HEK293 (cell line): ENCODE results near the gene DDC.
"Not testable (repeated sequence)": the region's sequence is repeated elsewhere in the genome, so short reads cannot be mapped to it uniquely, and the experiment has no call there.

ENCODE experiments used
- CTCF ChIA-PET: fragments of 350-600 bp; formaldehyde crosslinking; extraction: SDS; loops from one replicate; lab custom pipeline; 2021; ENCODE audit warnings: antibody characterized with exemption; lab: Yijun Ruan, JAX
- POLR2A ChIA-PET: fragments of 300-600 bp; formaldehyde crosslinking; extraction: SDS; loops from one replicate; lab custom pipeline; 2020; ENCODE audit warnings: antibody characterized with exemption, inconsistent platforms; lab: Yijun Ruan, JAX
- H3K27ac ChIP-seq: fragments of 200-500 bp; sonication (Bioruptor generic); 2 replicates; pipeline ENCODE4 v1.5.1; 2014; ENCODE audit warnings: low read depth, low read length, control low read depth, inconsistent platforms; ENCODE audit errors: extremely low read depth
- H3K36me3 ChIP-seq, 2 experiments: fragments of 200-500 bp in 1 of 2; sonication (Bioruptor generic) in 1 of 2; 1 replicate in 1 of 2; 2 replicates in 1 of 2; pipeline ENCODE4 v1.5.1; 2014 to 2017; ENCODE audit warnings: inconsistent platforms in 2 of 2, low read length in 2 of 2; ENCODE audit not compliant: control insufficient read depth in 2 of 2, insufficient read depth in 1 of 2
- H3K4me1 ChIP-seq: fragments of 200-500 bp; sonication (Bioruptor generic); 2 replicates; pipeline ENCODE4 v1.5.1; 2014; ENCODE audit warnings: mild to moderate bottlenecking, low read length, inconsistent platforms; ENCODE audit not compliant: control insufficient read depth, insufficient read depth
- H3K4me3 ChIP-seq: 2 replicates; pipeline ENCODE4 v1.5.1; 2011; ENCODE audit warnings: low read depth, mild to moderate bottlenecking, control low read depth, low read length, moderate library complexity
- H3K9me3 ChIP-seq: fragments of 200-500 bp; sonication (Bioruptor generic); 2 replicates; pipeline ENCODE4 v1.5.1; 2014; ENCODE audit warnings: low read depth, low read length, inconsistent platforms; ENCODE audit not compliant: control insufficient read depth, insufficient read depth
- HOXA7 ChIP-seq: sonication (generic); formaldehyde crosslinking; IDR thresholded peaks from 2 replicates; pipeline ENCODE4 v1.8.1; 2022; ENCODE audit warnings: missing genetic modification reagents, borderline replicate concordance
- KLF16 ChIP-seq: fragments of 450-650 bp; formaldehyde crosslinking; IDR thresholded peaks from 2 replicates; pipeline ENCODE4 v1.5.1; 2017; ENCODE audit warnings: missing biosample characterization, missing genetic modification characterization
- KLF17 ChIP-seq: fragments of 450-650 bp; formaldehyde crosslinking; IDR thresholded peaks from 2 replicates; pipeline ENCODE4 v1.5.1; 2016; ENCODE audit warnings: missing biosample characterization, missing genetic modification characterization
- OSR2 ChIP-seq: fragments of 450-650 bp; formaldehyde crosslinking; IDR thresholded peaks from 2 replicates; pipeline ENCODE4 v1.5.1; 2016; ENCODE audit warnings: missing biosample characterization, missing genetic modification characterization
- PRDM6 ChIP-seq: fragments of 450-650 bp; formaldehyde crosslinking; IDR thresholded peaks from 2 replicates; pipeline ENCODE4 v1.5.1; 2017; ENCODE audit warnings: missing biosample characterization, missing genetic modification characterization
- SETDB1 ChIP-seq: IDR thresholded peaks from one replicate; pipeline ENCODE4 v1.6.1; 2017; ENCODE audit warnings: mild to moderate bottlenecking, low read length, moderate library complexity, mixed read lengths; ENCODE audit not compliant: insufficient read length
- ZNF19 ChIP-seq: fragments of 450-650 bp; formaldehyde crosslinking; IDR thresholded peaks from 2 replicates; pipeline ENCODE4; 2016; ENCODE audit warnings: missing biosample characterization, missing genetic modification characterization, low read depth
- ZNF202 ChIP-seq: fragments of 450-650 bp; formaldehyde crosslinking; IDR thresholded peaks from 2 replicates; pipeline ENCODE4 v1.5.1; 2016; ENCODE audit warnings: missing biosample characterization, missing genetic modification characterization, borderline replicate concordance
- ZNF214 ChIP-seq: fragments of 450-650 bp; formaldehyde crosslinking; IDR thresholded peaks from 2 replicates; pipeline ENCODE4 v1.5.1; 2017; ENCODE audit warnings: missing biosample characterization, mild to moderate bottlenecking, missing genetic modification characterization, borderline replicate concordance
- ZNF426 ChIP-seq: fragments of 450-650 bp; formaldehyde crosslinking; IDR thresholded peaks from 2 replicates; pipeline ENCODE4 v1.5.1; 2017; ENCODE audit warnings: missing biosample characterization, missing genetic modification characterization, mild to moderate bottlenecking, inconsistent platforms, moderate library complexity
- ZNF513 ChIP-seq: fragments of 450-650 bp; IDR thresholded peaks from 2 replicates; pipeline ENCODE4 v1.5.1; 2018; ENCODE audit warnings: missing biosample characterization, missing genetic modification characterization
- ZNF529 ChIP-seq: fragments of 450-650 bp; formaldehyde crosslinking; IDR thresholded peaks from 2 replicates; pipeline ENCODE4 v1.5.1; 2017; ENCODE audit warnings: missing genetic modification characterization, missing biosample characterization; ENCODE audit not compliant: insufficient replicate concordance
- ZNF639 ChIP-seq: fragments of 450-650 bp; formaldehyde crosslinking; IDR thresholded peaks from 2 replicates; pipeline ENCODE4 v1.5.1; 2016; ENCODE audit warnings: missing biosample characterization, missing genetic modification characterization
- ZNF704 ChIP-seq: fragments of 450-650 bp; formaldehyde crosslinking; IDR thresholded peaks from 2 replicates; pipeline ENCODE4 v1.5.1; 2016; ENCODE audit warnings: missing biosample characterization, missing genetic modification characterization
- ZNF785 ChIP-seq: fragments of 450-650 bp; formaldehyde crosslinking; IDR thresholded peaks from 2 replicates; pipeline ENCODE4 v1.5.1; 2016; ENCODE audit warnings: missing biosample characterization, missing genetic modification characterization
- ZNF792 ChIP-seq: fragments of 450-650 bp; formaldehyde crosslinking; IDR thresholded peaks from 2 replicates; pipeline ENCODE4 v1.5.1; 2016; ENCODE audit warnings: missing biosample characterization, missing genetic modification characterization

DDC gene

GRCh38 chr7:50583295-50583694 lies 18.1 kb upstream of the DDC start:
- H3K27ac ChIP-seq, H3K4me3 ChIP-seq, POLR2A ChIA-PET, H3K9me3 ChIP-seq, H3K36me3 ChIP-seq, CTCF ChIA-PET: not testable (repeated sequence)
- peak; percentile 74 for TF ChIP-seq SETDB1
- TF ChIP-seq, all 188 proteins: peak for 1; not testable (repeated sequence) for 187
- not testable (repeated sequence) for H3K4me1 ChIP-seq

GRCh38 chr7:50582271-50582670 lies 17.1 kb upstream of the DDC start:
- H3K4me3 ChIP-seq, POLR2A ChIA-PET, CTCF ChIA-PET, H3K9me3 ChIP-seq, H3K27ac ChIP-seq, H3K4me1 ChIP-seq, H3K36me3 ChIP-seq: not testable (repeated sequence)

GRCh38 chr7:50580666-50581065 lies 15.5 kb upstream of the DDC start:
- POLR2A ChIA-PET, H3K4me1 ChIP-seq, H3K36me3 ChIP-seq, CTCF ChIA-PET, H3K4me3 ChIP-seq, H3K9me3 ChIP-seq, H3K27ac ChIP-seq: not testable (repeated sequence)

- TF ChIP-seq HOXA7 (CRISPR knock-in tag), result no peak
- no peak for TF ChIP-seq KLF17 (tag by site-specific recombination)
- TF ChIP-seq ZNF513 (tag by site-specific recombination), result no peak
- no peak for TF ChIP-seq ZNF214
- no peak for TF ChIP-seq ZNF426 (tag by site-specific recombination)
- no peak for TF ChIP-seq OSR2 (tag by site-specific recombination)
- TF ChIP-seq ZNF639, result no peak
- no peak for TF ChIP-seq ZNF704
- TF ChIP-seq ZNF792 (tag by site-specific recombination), result no peak
- no peak for TF ChIP-seq KLF16 (tag by site-specific recombination)
- TF ChIP-seq ZNF785 (tag by site-specific recombination), result no peak
- no peak for TF ChIP-seq PRDM6 (tag by site-specific recombination)
- TF ChIP-seq ZNF19 (tag by site-specific recombination), result no peak
- TF ChIP-seq ZNF529 (tag by site-specific recombination), result no peak
- no peak for TF ChIP-seq ZNF202 (tag by site-specific recombination)
- TF ChIP-seq, all 188 proteins: peak for 0
- no peak overlapping the region for H3K4me3 ChIP-seq
- H3K9me3 ChIP-seq, result no peaks in the 10 kb centered on the region
- ChIA-PET POLR2A (no interaction called here), CTCF (no interaction called here)
- H3K36me3 ChIP-seq, result no peaks in the 10 kb centered on the region
- no peaks in the 10 kb centered on the region for H3K4me1 ChIP-seq
- no peak overlapping the region for H3K27ac ChIP-seq
Measured at GRCh38 chr7:50580057-50580456, 14.9 kb upstream of the DDC start.

- H3K4me3 ChIP-seq, H3K27ac ChIP-seq, H3K4me1 ChIP-seq, H3K9me3 ChIP-seq, POLR2A ChIA-PET, CTCF ChIA-PET, H3K36me3 ChIP-seq: not testable (repeated sequence)
Measured at GRCh38 chr7:50578105-50578504, 12.9 kb upstream of the DDC start.
